H1 (cell line): ENCODE results near the gene COQ8A. TPM values are rescaled to one million over a fixed set of nuclear protein-coding genes. Genes with fewer than 3 reads are reported as not detected.

Experiments used
- CTCF ChIA-PET: fragments of 300-600 bp; sonication (Branson Sonifier 250); formaldehyde crosslinking; loops from one replicate; lab custom pipeline; 2021; ENCODE audit not compliant: partially characterized antibody; lab: Charles Lee
- POLR2A ChIA-PET: fragments of 300-600 bp; sonication (Branson Sonifier 250); formaldehyde crosslinking; loops from one replicate; lab custom pipeline; 2021; ENCODE audit warnings: inconsistent platforms; ENCODE audit not compliant: partially characterized antibody; lab: Charles Lee
- DNase-seq, 2 experiments: peaks; one replicate each; pipeline versions ENCODE4 v3.0.0 to v3.0.0-alpha.2; 2010 to 2022; ENCODE audit warnings: low spot score in 2 of 2, low read depth in 1 of 2, mixed read lengths in 1 of 2
- FAIRE-seq: peaks from 2 replicates; lab custom pipeline; 2011; peaks lifted over from hg19 to GRCh38; lab: Jason Lieb, UNC
- H2AFZ ChIP-seq: 2 replicates; pipeline ENCODE4 v1.8.1; 2012; ENCODE audit warnings: low read length, inconsistent platforms
- H2AK5ac ChIP-seq: 2 replicates; pipeline ENCODE4 v1.6.1; 2013; ENCODE audit warnings: low read depth, low read length
- H2BK120ac ChIP-seq: replicated peaks from 2 replicates; pipeline ENCODE3; 2013; ENCODE audit warnings: low read depth, low read length, inconsistent platforms
- H2BK12ac ChIP-seq: 2 replicates; pipeline ENCODE4 v1.6.1; 2013; ENCODE audit warnings: low read depth, low read length
- H2BK15ac ChIP-seq: 2 replicates; pipeline ENCODE4 v1.6.1; 2013; ENCODE audit warnings: low read length
- H2BK20ac ChIP-seq: 2 replicates; pipeline ENCODE4 v1.6.1; 2013; ENCODE audit warnings: low read length
- H2BK5ac ChIP-seq: 2 replicates; pipeline ENCODE4 v1.6.1; 2013; ENCODE audit warnings: low read depth, low read length
- H3K14ac ChIP-seq: 2 replicates; pipeline ENCODE4 v1.6.1; 2013; ENCODE audit warnings: inconsistent platforms; ENCODE audit not compliant: insufficient read length
- H3K18ac ChIP-seq: 2 replicates; pipeline ENCODE4 v1.6.1; 2013; ENCODE audit warnings: low read length; ENCODE audit errors: extremely low read depth
- H3K23ac ChIP-seq: 2 replicates; pipeline ENCODE4 v1.6.1; 2013; ENCODE audit warnings: inconsistent platforms; ENCODE audit not compliant: insufficient read length
- H3K23me2 ChIP-seq: 2 replicates; pipeline ENCODE4 v1.6.1; 2013; ENCODE audit warnings: low read depth, low read length
- H3K27ac ChIP-seq: 2 replicates; pipeline ENCODE4 v1.6.1; 2011; ENCODE audit warnings: low read depth, low read length, inconsistent platforms
- H3K27me3 ChIP-seq, 4 experiments: replicated peaks in 1 of 4; 1 replicate in 1 of 4; 2 replicates in 3 of 4; pipeline versions ENCODE4 v1.6.1 to v1.8.1; 2011 to 2013; ENCODE audit warnings: low read length in 3 of 4, mild to moderate bottlenecking in 3 of 4, inconsistent platforms in 2 of 4, mixed read lengths in 2 of 4, moderate library complexity in 1 of 4; ENCODE audit not compliant: control insufficient read depth in 3 of 4, insufficient read depth in 3 of 4; ENCODE audit errors: extremely low read depth in 1 of 4
- H3K36me3 ChIP-seq, 4 experiments: 2 replicates each; pipeline versions ENCODE4 v1.6.1 to v1.8.1; 2011 to 2013; ENCODE audit warnings: mild to moderate bottlenecking in 4 of 4, low read length in 3 of 4, moderate library complexity in 2 of 4, control low read depth in 1 of 4, inconsistent platforms in 1 of 4; ENCODE audit not compliant: insufficient read depth in 4 of 4, control insufficient read depth in 2 of 4
- H3K4ac ChIP-seq: replicated peaks from 2 replicates; pipeline ENCODE3; 2013; ENCODE audit warnings: low read length, low read depth, mixed read lengths, inconsistent platforms; ENCODE audit not compliant: insufficient read length
- H3K4me1 ChIP-seq, 4 experiments: replicated peaks in 1 of 4; 1 replicate in 1 of 4; 2 replicates in 3 of 4; pipeline versions ENCODE4 v1.6.1 to v1.8.1; 2011 to 2013; ENCODE audit warnings: low read length in 3 of 4, inconsistent platforms in 2 of 4, mixed read lengths in 1 of 4; ENCODE audit not compliant: insufficient read depth in 4 of 4, control insufficient read depth in 3 of 4
- H3K4me2 ChIP-seq, 2 experiments: 2 replicates each; pipeline versions ENCODE4 v1.6.1 to v1.8.1; 2011 to 2013; ENCODE audit warnings: low read depth in 2 of 2, low read length in 2 of 2, control low read depth in 1 of 2, inconsistent platforms in 1 of 2, mild to moderate bottlenecking in 1 of 2; ENCODE audit not compliant: insufficient read depth in 1 of 2
- H3K4me3 ChIP-seq, 4 experiments: fragments of 200-600, 300-600 bp in 1 of 4; sonication (generic), shearing (Covaris generic), sonication (Bioruptor Twin) in 1 of 4; 2 replicates each; pipeline versions ENCODE4 v1.5.1 to v1.8.1; 2011 to 2016; ENCODE audit warnings: low read length in 4 of 4, low read depth in 3 of 4, control low read depth in 2 of 4, inconsistent platforms in 2 of 4, mild to moderate bottlenecking in 2 of 4, mixed read lengths in 1 of 4, moderate library complexity in 1 of 4; ENCODE audit not compliant: insufficient read depth in 2 of 4; ENCODE audit errors: extremely low read depth in 1 of 4
- H3K56ac ChIP-seq: replicated peaks from 2 replicates; pipeline ENCODE3; 2013; ENCODE audit warnings: low read depth, mild to moderate bottlenecking, mixed read lengths, low read length, inconsistent platforms; ENCODE audit not compliant: insufficient read length
- H3K79me1 ChIP-seq: 2 replicates; pipeline ENCODE4 v1.6.1; 2013; ENCODE audit warnings: low read depth, low read length, control low read depth
- H3K79me2 ChIP-seq, 2 experiments: 2 replicates each; pipeline versions ENCODE4 v1.6.1 to v1.8.1; 2012 to 2013; ENCODE audit warnings: low read length in 2 of 2, mild to moderate bottlenecking in 2 of 2, inconsistent platforms in 1 of 2; ENCODE audit not compliant: insufficient read depth in 2 of 2, control insufficient read depth in 1 of 2
- H3K9ac ChIP-seq, 4 experiments: replicated peaks in 1 of 4; 1 replicate in 1 of 4; 2 replicates in 3 of 4; pipeline versions ENCODE4 v1.6.1 to v1.8.1; 2011 to 2013; ENCODE audit warnings: low read depth in 3 of 4, low read length in 3 of 4, control low read depth in 2 of 4, mild to moderate bottlenecking in 2 of 4, moderate library complexity in 2 of 4, inconsistent platforms in 1 of 4; ENCODE audit errors: extremely low read depth in 1 of 4
- H3K9me3 ChIP-seq, 2 experiments: 2 replicates each; pipeline versions ENCODE4 v1.6.1 to v1.8.1; 2012 to 2013; ENCODE audit warnings: mild to moderate bottlenecking in 2 of 2, moderate library complexity in 2 of 2, control low read depth in 1 of 2, inconsistent platforms in 1 of 2, low read depth in 1 of 2, low read length in 1 of 2, mixed read lengths in 1 of 2; ENCODE audit not compliant: insufficient read depth in 2 of 2
- H4K20me1 ChIP-seq, 2 experiments: replicated peaks in 1 of 2; 2 replicates each; pipeline versions ENCODE3 to v1.8.1; 2011 to 2013; ENCODE audit warnings: inconsistent platforms in 2 of 2, low read length in 2 of 2, mild to moderate bottlenecking in 1 of 2; ENCODE audit not compliant: insufficient read depth in 2 of 2, control insufficient read depth in 1 of 2
- H4K5ac ChIP-seq: 2 replicates; pipeline ENCODE4 v1.6.1; 2013; ENCODE audit warnings: low read length, low read depth, mixed read lengths, inconsistent platforms; ENCODE audit not compliant: insufficient read length
- H4K8ac ChIP-seq: 2 replicates; pipeline ENCODE4 v1.8.0; 2013; ENCODE audit warnings: mild to moderate bottlenecking, moderate library complexity, low read length, inconsistent platforms; ENCODE audit not compliant: insufficient read depth; ENCODE audit errors: extremely low read depth
- H4K91ac ChIP-seq: replicated peaks from 2 replicates; pipeline ENCODE3; 2013; ENCODE audit warnings: low read length, mixed read lengths, inconsistent platforms; ENCODE audit not compliant: insufficient read length
- ASH2L ChIP-seq: fragments of 200-600, 300-600 bp; sonication (generic); IDR thresholded peaks from one replicate; pipeline ENCODE4 v1.7.1; 2017; ENCODE audit warnings: low read length
- ATF2 ChIP-seq: IDR thresholded peaks from 2 replicates; pipeline ENCODE4 v1.6.1; 2012; ENCODE audit warnings: low read length, inconsistent platforms
- EGR1 ChIP-seq: IDR thresholded peaks from 2 replicates; pipeline ENCODE4 v1.6.1; 2011; ENCODE audit warnings: low read depth, low read length, borderline replicate concordance
- HDAC6 ChIP-seq: IDR thresholded peaks from one replicate; pipeline ENCODE4 v1.7.1; 2012; ENCODE audit warnings: low read depth, mild to moderate bottlenecking, inconsistent platforms, low read length, moderate library complexity
- MAFK ChIP-seq: IDR thresholded peaks from 2 replicates; pipeline ENCODE4 v1.6.1; 2012; ENCODE audit warnings: low read depth, mild to moderate bottlenecking, improper control_type of control experiment, low read length
- PHF8 ChIP-seq: fragments of 200-600 bp; sonication (generic); conservative IDR thresholded peaks from 2 replicates; pipeline ENCODE4 v1.7.1; 2012; ENCODE audit warnings: low read depth, mild to moderate bottlenecking, inconsistent platforms, low read length, moderate library complexity
- RNF2 ChIP-seq: fragments of 200-900, 300-1000 bp; sonication (generic); IDR thresholded peaks from 2 replicates; pipeline ENCODE4 v1.7.1; 2016; ENCODE audit warnings: borderline replicate concordance, low read depth, mild to moderate bottlenecking, antibody characterized with exemption, low read length; ENCODE audit not compliant: poor library complexity, severe bottlenecking; ENCODE audit errors: missing control alignments
- WGBS, 2 experiments: shearing (Covaris generic) in 1 of 2; methylation state at CpG; one replicate each; pipeline versions ENCODE4 v1.1.6 to v1.1.7; 2013 to 2015; ENCODE audit warnings: low lambda C conversion rate in 2 of 2, mixed read lengths in 2 of 2, inconsistent platforms in 1 of 2, low coverage in 1 of 2, missing lambda C conversion rate in 1 of 2; ENCODE audit not compliant: insufficient replicate concordance in 2 of 2, insufficient coverage in 1 of 2, insufficient read length in 1 of 2; ENCODE audit errors: extremely low coverage in 1 of 2, missing lambda C conversion rate in 1 of 2; 5-methylcytosine and 5-hydroxymethylcytosine counted together
- polyA plus RNA-seq, 7 experiments: library from polyadenylated mRNA; depleted of rRNA in 3 of 7; stranded (reverse) in 5 of 7; unstranded in 2 of 7; fragments of >200 nt in 5 of 7; fragments of 200-250 nt in 2 of 7; gene quantifications; 1 replicate in 5 of 7; 2 replicates in 1 of 7; 4 replicates in 1 of 7; pipeline versions ENCODE4 v1.2.1 to v1.2.3, GENCODE V29; 2011 to 2013; ENCODE audit warnings: missing spikeins in 2 of 7, mixed read lengths in 2 of 7
- total RNA-seq: library from RNA; stranded (reverse); fragmentation: NEBNext Ultra II Directional; extraction: Animal tissue kit (Norgen Biotek cat#: 25700); gene quantifications from 2 replicates; pipeline ENCODE4 v1.2.1, GENCODE V29; 2021

The COQ8A gene
- total and polyA plus RNA-seq, 2 of the 8 experiments (the other 6 are each of a cell fraction or from before 2014, with no cell fraction given), result 28.5 to 38.9 TPM

GRCh38 chr1:226972931-226973330 is 32.8 kb downstream of the COQ8A start:
- H2BK5ac ChIP-seq, result no peak overlapping the region
- no peak overlapping the region for H3K56ac ChIP-seq
- no peak overlapping the region for H3K4me2 ChIP-seq
- H3K9me3 ChIP-seq, result peaks cover 0 to 6% of the 10 kb centered on the region in 2 experiments; a peak in 1 of 4 replicates
- DNase-seq, result no peak
- H4K20me1 ChIP-seq, result no peaks in the 10 kb centered on the region
- no peak overlapping the region for H2AFZ ChIP-seq
- peaks cover 0 to 4% (median 0%) of the 10 kb centered on the region in 4 experiments; a peak in 1 of 7 replicates for H3K4me1 ChIP-seq
- no peak overlapping the region for H3K23ac ChIP-seq
- no peak overlapping the region for H2BK120ac ChIP-seq
- H2BK15ac ChIP-seq, result no peak overlapping the region
- no peak overlapping the region for H4K8ac ChIP-seq
- H3K27me3 ChIP-seq, result no peaks in the 10 kb centered on the region
- H3K79me1 ChIP-seq, result no peaks in the 10 kb centered on the region
- CTCF ChIA-PET, result interaction anchor here (1.1 kb wide), 1 partner anchor 15 kb away, joined by 3 read pairs; no protein-coding TSS in a partner anchor
- no peak overlapping the region for H4K91ac ChIP-seq
- H3K9ac ChIP-seq, result no peak overlapping the region
- no peak overlapping the region for H2BK20ac ChIP-seq
- H3K4me3 ChIP-seq, result no peak overlapping the region
- no peaks in the 10 kb centered on the region for H3K79me2 ChIP-seq
- 89% methylated on average over 6 of the region's 6 CpGs; no CpG with 5 or more reads in 1 of the 2 experiments for WGBS, 2 experiments
- H3K18ac ChIP-seq, result no peak overlapping the region; the same call in 1 of the 2 replicates
- no peak for TF ChIP-seq PHF8
- TF ChIP-seq HDAC6, result no peak
- TF ChIP-seq ASH2L, result no peak
- TF ChIP-seq ATF2, result no peak
- no peak for TF ChIP-seq EGR1
- no peak for TF ChIP-seq MAFK
- TF ChIP-seq RNF2, result no peak
- TF ChIP-seq, all 59 proteins: peak for 0
- Histone ChIP-seq H3K36me3 (peaks cover 0 to 5% (median 0%) of the 10 kb centered on the region in 4 experiments; a peak in 2 of 8 replicates), H4K5ac (no peak overlapping the region), H2BK12ac (no peak overlapping the region), H2AK5ac (no peak overlapping the region), H3K27ac (no peak overlapping the region), H3K4ac (no peak overlapping the region), H3K23me2 (peaks cover 3% of the 10 kb centered on the region; the same call in 1 of the 2 replicates), H3K14ac (no peak overlapping the region)
- no peak for FAIRE-seq
- POLR2A ChIA-PET, result no interaction called here
